Neural cell (in vitro differentiated cells): Measurements from ENCODE around the gene TMEM107. TPM values are rescaled to one million over a fixed set of nuclear protein-coding genes. Genes with fewer than 3 reads are reported as not detected.
A peak's percentile ranks its signal among the peaks of the same experiment; 100 is the strongest.

Source experiments
- H2AFZ ChIP-seq: fragments of 200-600, 300-800 bp; sonication (generic), shearing (Covaris generic); 2 replicates; pipeline ENCODE4 v1.6.0; 2014; ENCODE audit warnings: low read depth, mild to moderate bottlenecking, antibody characterized with exemption, low read length, moderate library complexity
- H3F3A ChIP-seq: fragments of 200-600 bp; shearing (Covaris generic); 2 replicates; pipeline ENCODE4 v1.6.1; 2016; ENCODE audit warnings: mild to moderate bottlenecking, moderate library complexity, mixed read lengths, antibody characterized with exemption, low read length; ENCODE audit not compliant: insufficient read depth, poor library complexity, severe bottlenecking
- H3K27ac ChIP-seq: fragments of 200-600, 300-800 bp; sonication (generic), shearing (Covaris generic); 2 replicates; pipeline ENCODE4 v1.5.1; 2014; ENCODE audit warnings: mild to moderate bottlenecking, low read length, moderate library complexity
- H3K27me3 ChIP-seq: fragments of 300-800, 200-600 bp; sonication (generic), shearing (Covaris generic); 2 replicates; pipeline ENCODE4 v1.6.0; 2014; ENCODE audit warnings: mild to moderate bottlenecking, low read depth, low read length, moderate library complexity; ENCODE audit not compliant: insufficient read depth
- H3K36me3 ChIP-seq: fragments of 300-800, 200-600 bp; sonication (generic), shearing (Covaris generic); 2 replicates; pipeline ENCODE4 v1.5.1; 2014; ENCODE audit warnings: mild to moderate bottlenecking, antibody characterized with exemption, low read length, moderate library complexity; ENCODE audit not compliant: insufficient read depth
- H3K4me2 ChIP-seq: fragments of 300-800, 200-600 bp; sonication (generic), shearing (Covaris generic); 2 replicates; pipeline ENCODE4 v1.6.0; 2014; ENCODE audit warnings: mild to moderate bottlenecking, low read length
- H3K4me3 ChIP-seq: fragments of 300-800, 200-600 bp; sonication (generic), shearing (Covaris generic); 2 replicates; pipeline ENCODE4 v1.5.1; 2014; ENCODE audit warnings: mild to moderate bottlenecking, low read length, moderate library complexity
- H3K79me2 ChIP-seq: fragments of 200-600 bp; shearing (Covaris generic); replicated peaks from 2 replicates; pipeline ENCODE4 v1.6.0; 2014; ENCODE audit warnings: mild to moderate bottlenecking, low read length, moderate library complexity; ENCODE audit not compliant: insufficient read depth
- H3K9ac ChIP-seq: fragments of 300-800, 200-600 bp; sonication (generic), shearing (Covaris generic); 2 replicates; pipeline ENCODE4 v1.6.1; 2016; ENCODE audit warnings: mild to moderate bottlenecking, low read length, mixed read lengths
- H3K9me2 ChIP-seq: fragments of 200-600 bp; shearing (Covaris generic); 2 replicates; pipeline ENCODE4 v1.6.1; 2016; ENCODE audit warnings: mild to moderate bottlenecking, low read length, mixed read lengths; ENCODE audit not compliant: insufficient read depth
- H3K9me3 ChIP-seq: fragments of 200-600, 300-800 bp; sonication (generic), shearing (Covaris generic); 2 replicates; pipeline ENCODE4 v1.6.1; 2016; ENCODE audit warnings: mild to moderate bottlenecking, mixed run types, low read length, moderate library complexity, mixed read lengths
- H4K20me1 ChIP-seq: fragments of 200-600 bp; shearing (Covaris generic); 2 replicates; pipeline ENCODE4 v1.6.1; 2016; ENCODE audit warnings: mild to moderate bottlenecking, mixed run types; ENCODE audit not compliant: insufficient read depth
- EP300 ChIP-seq: fragments of 450-650 bp; conservative IDR thresholded peaks from 2 replicates; pipeline ENCODE4 v1.6.1; 2014; ENCODE audit warnings: antibody characterized with exemption, mild to moderate bottlenecking, moderate library complexity; ENCODE audit not compliant: poor library complexity, severe bottlenecking
- EZH2 ChIP-seq: fragments of 200-600, 300-800 bp; shearing (Covaris generic), sonication (generic); IDR thresholded peaks from 2 replicates; pipeline ENCODE4 v1.6.1; 2014; ENCODE audit warnings: antibody characterized with exemption, low read length, borderline replicate concordance, mild to moderate bottlenecking; ENCODE audit not compliant: insufficient read depth, poor library complexity, severe bottlenecking
- MXI1 ChIP-seq: fragments of 450-650 bp; conservative IDR thresholded peaks from 2 replicates; pipeline ENCODE4 v1.6.1; 2014; ENCODE audit warnings: antibody characterized with exemption, mild to moderate bottlenecking; ENCODE audit not compliant: poor library complexity, severe bottlenecking
- polyA plus RNA-seq: library from polyadenylated mRNA; depleted of rRNA; stranded (reverse); fragments of >200 nt; gene quantifications from 2 replicates; pipeline ENCODE4 v1.2.3, GENCODE V29; 2014
- TF ChIP-seq, protein P1 (sequence below): IDR thresholded peaks from 2 replicates; pipeline ENCODE4 v1.6.1; 2012; ENCODE audit warnings: borderline replicate concordance
- TF ChIP-seq, protein P2 (sequence below): fragments of 450-650 bp; IDR thresholded peaks from 2 replicates; pipeline ENCODE4 v1.5.1; 2014; ENCODE audit warnings: antibody characterized with exemption, mild to moderate bottlenecking, moderate library complexity; ENCODE audit not compliant: poor library complexity, severe bottlenecking

TMEM107 gene
- polyA plus RNA-seq, 1 donor from 2014 or later, result 31.7 TPM

DNA sequence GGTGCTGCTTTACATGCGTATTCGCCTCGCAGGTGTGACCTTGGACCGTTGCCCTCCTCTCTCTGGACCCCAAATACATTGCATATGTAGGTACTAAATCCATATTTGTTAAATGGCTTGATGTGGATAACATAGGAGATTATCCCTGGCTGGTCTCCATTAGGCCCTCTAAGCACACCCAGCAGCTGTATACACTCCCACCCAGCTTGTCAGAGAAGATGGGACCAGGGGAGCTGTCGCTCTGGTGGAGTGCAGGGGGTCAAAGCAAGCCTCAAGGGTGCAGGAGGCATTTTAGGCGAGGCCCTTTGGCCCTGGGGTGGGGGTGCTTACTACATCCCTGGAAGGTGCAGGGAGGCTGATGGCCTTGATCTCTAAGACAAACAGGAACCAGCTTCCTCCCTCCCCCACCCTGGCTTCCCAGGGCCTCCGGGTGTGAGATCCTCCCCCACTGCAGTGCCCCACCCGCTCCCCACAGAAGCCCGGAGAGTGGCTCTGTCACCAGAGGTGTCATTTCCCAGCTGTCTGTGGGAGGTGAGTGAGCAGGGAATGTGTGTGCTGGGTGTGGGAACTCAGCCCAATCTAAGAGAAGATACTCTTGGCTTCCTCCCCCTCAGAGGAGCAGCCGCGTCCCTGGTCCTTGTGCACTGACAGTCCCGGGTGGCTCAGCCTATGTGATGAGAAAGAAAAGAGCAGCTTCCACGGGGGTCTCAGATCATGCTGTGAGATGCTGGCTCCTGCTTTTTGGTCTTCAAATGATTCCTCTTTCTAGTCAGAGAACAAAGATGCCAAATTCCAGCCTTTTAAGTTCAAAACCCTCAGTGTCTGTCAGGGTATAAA lies 12.0 kb downstream of the TMEM107 start:
- peaks cover 11% of the 10 kb centered on the region for H4K20me1 ChIP-seq
- peak overlapping the region; percentile 68 for H3K4me3 ChIP-seq
- H3K9me2 ChIP-seq, result no peaks in the 10 kb centered on the region
- H3K9ac ChIP-seq, result peak overlapping the region; percentile 96
- no peaks in the 10 kb centered on the region for H3K9me3 ChIP-seq
- H3K36me3 ChIP-seq, result no peaks in the 10 kb centered on the region
- H2AFZ ChIP-seq, result peak overlapping the region; percentile 56
- H3K27ac ChIP-seq, result peak overlapping the region; percentile 91
- H3K27me3 ChIP-seq, result no peaks in the 10 kb centered on the region
- peaks cover 39% of the 10 kb centered on the region for H3K79me2 ChIP-seq
- H3F3A ChIP-seq, result no peaks in the 10 kb centered on the region
- no peak overlapping the region for H3K4me2 ChIP-seq
- TF ChIP-seq EZH2 (no peak), EP300 (no peak), MXI1 (no peak)
- TF ChIP-seq, protein P1, sequence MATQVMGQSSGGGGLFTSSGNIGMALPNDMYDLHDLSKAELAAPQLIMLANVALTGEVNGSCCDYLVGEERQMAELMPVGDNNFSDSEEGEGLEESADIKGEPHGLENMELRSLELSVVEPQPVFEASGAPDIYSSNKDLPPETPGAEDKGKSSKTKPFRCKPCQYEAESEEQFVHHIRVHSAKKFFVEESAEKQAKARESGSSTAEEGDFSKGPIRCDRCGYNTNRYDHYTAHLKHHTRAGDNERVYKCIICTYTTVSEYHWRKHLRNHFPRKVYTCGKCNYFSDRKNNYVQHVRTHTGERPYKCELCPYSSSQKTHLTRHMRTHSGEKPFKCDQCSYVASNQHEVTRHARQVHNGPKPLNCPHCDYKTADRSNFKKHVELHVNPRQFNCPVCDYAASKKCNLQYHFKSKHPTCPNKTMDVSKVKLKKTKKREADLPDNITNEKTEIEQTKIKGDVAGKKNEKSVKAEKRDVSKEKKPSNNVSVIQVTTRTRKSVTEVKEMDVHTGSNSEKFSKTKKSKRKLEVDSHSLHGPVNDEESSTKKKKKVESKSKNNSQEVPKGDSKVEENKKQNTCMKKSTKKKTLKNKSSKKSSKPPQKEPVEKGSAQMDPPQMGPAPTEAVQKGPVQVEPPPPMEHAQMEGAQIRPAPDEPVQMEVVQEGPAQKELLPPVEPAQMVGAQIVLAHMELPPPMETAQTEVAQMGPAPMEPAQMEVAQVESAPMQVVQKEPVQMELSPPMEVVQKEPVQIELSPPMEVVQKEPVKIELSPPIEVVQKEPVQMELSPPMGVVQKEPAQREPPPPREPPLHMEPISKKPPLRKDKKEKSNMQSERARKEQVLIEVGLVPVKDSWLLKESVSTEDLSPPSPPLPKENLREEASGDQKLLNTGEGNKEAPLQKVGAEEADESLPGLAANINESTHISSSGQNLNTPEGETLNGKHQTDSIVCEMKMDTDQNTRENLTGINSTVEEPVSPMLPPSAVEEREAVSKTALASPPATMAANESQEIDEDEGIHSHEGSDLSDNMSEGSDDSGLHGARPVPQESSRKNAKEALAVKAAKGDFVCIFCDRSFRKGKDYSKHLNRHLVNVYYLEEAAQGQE, result peak; percentile 22
- TF ChIP-seq, protein P2, sequence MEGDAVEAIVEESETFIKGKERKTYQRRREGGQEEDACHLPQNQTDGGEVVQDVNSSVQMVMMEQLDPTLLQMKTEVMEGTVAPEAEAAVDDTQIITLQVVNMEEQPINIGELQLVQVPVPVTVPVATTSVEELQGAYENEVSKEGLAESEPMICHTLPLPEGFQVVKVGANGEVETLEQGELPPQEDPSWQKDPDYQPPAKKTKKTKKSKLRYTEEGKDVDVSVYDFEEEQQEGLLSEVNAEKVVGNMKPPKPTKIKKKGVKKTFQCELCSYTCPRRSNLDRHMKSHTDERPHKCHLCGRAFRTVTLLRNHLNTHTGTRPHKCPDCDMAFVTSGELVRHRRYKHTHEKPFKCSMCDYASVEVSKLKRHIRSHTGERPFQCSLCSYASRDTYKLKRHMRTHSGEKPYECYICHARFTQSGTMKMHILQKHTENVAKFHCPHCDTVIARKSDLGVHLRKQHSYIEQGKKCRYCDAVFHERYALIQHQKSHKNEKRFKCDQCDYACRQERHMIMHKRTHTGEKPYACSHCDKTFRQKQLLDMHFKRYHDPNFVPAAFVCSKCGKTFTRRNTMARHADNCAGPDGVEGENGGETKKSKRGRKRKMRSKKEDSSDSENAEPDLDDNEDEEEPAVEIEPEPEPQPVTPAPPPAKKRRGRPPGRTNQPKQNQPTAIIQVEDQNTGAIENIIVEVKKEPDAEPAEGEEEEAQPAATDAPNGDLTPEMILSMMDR, result no peak

DNA sequence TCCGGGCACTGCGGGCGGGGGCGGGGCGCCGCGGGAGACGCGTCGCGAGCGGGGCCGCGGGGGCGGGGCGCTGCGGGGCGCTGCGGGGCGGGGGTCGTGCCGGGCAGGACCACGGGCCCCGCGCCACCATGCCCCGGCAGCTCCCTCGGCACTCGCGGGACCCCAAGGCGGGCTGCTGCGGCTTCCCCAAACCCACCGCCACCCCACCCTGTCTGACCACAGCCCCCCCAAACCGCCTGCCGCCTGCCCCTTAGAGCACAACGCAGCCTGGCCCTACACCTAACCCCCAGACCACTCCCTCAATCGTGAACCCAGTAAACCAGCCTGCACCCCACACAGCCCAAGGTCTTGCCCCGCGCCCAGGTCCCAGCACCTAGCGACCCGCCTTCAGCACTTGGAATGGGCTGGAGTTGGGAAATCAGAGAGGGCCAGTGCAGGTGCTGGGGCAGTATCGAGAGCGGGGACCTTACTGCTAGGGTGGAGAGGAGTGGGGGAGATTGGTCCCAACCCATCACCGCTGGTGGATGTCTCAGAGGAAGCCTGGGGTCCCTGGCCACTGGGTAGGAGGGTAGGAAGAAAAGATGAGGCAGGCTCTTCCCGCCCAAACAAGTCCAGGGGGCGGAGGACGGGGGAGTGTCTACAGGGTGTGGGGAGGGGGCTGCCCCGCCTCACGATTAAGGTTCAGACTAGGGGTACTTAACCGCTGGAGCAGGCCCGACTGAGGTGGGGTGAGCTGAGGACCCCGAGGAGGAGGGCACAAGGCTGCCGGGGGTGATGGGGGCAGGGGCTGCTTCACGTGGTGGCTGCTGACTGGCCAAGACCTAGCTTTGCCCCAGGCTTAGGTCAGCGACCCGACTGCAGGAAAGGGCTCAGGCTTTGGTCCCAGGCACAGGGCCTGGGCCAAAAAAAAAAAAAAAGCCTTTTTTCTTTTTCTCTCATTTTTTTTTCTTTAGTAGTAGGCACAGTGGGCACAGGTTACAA lies 12.9 kb downstream of the TMEM107 start:
- Histone ChIP-seq H3K9me2 (no peaks in the 10 kb centered on the region), H2AFZ (peak overlapping the region; percentile 96), H3K79me2 (peaks cover 44% of the 10 kb centered on the region), H3K36me3 (no peaks in the 10 kb centered on the region), H3K9me3 (no peaks in the 10 kb centered on the region), H3F3A (no peaks in the 10 kb centered on the region), H3K4me2 (peak overlapping the region; percentile 62), H4K20me1 (peaks cover 11% of the 10 kb centered on the region), H3K4me3 (peak overlapping the region; percentile 94), H3K9ac (peak overlapping the region; percentile 99), H3K27me3 (no peaks in the 10 kb centered on the region), H3K27ac (peak overlapping the region; percentile 91)
- TF ChIP-seq, protein P2, result no peak
